Occipital lobe (tissue), 2 donors: ENCODE results near the gene ELP1. TPM values are rescaled to one million over a fixed set of nuclear protein-coding genes. Genes with fewer than 3 reads are reported as not detected.
"Not testable (repeated sequence)": the region's sequence is repeated elsewhere in the genome, so short reads cannot be mapped to it uniquely, and the experiment has no call there.

Experiments used
- DNase-seq: peaks from one replicate; lab custom pipeline; 2025; lab: John Stamatoyannopoulos, UW
- total RNA-seq: library from RNA; depleted of rRNA; stranded (reverse); fragments of >200 nt; gene quantifications from one replicate; pipeline ENCODE4 v1.2.3, GENCODE V29; 2014

ELP1 gene
- total RNA-seq, 1 donor from 2014 or later: 52.7 TPM

DNA sequence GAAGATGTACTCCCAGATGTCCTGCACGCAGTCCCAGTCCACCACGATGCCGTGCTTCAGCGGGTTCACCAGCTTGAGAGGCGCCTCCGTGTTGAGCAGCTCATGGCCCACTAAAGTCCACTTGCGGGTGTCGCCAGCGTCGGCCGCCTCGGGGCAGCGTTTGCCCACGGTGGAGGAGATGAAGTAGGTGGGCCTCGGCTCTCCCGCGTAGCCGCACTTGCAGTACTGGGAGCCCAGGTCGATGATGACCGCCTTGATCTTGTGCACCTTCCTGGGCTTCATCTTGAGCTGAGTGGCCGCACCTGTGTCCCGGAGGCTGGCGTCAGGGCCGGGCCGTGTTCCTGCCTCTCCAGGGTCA, 78.4 kb downstream of the ELP1 start:
- no peak for DNase-seq

DNA sequence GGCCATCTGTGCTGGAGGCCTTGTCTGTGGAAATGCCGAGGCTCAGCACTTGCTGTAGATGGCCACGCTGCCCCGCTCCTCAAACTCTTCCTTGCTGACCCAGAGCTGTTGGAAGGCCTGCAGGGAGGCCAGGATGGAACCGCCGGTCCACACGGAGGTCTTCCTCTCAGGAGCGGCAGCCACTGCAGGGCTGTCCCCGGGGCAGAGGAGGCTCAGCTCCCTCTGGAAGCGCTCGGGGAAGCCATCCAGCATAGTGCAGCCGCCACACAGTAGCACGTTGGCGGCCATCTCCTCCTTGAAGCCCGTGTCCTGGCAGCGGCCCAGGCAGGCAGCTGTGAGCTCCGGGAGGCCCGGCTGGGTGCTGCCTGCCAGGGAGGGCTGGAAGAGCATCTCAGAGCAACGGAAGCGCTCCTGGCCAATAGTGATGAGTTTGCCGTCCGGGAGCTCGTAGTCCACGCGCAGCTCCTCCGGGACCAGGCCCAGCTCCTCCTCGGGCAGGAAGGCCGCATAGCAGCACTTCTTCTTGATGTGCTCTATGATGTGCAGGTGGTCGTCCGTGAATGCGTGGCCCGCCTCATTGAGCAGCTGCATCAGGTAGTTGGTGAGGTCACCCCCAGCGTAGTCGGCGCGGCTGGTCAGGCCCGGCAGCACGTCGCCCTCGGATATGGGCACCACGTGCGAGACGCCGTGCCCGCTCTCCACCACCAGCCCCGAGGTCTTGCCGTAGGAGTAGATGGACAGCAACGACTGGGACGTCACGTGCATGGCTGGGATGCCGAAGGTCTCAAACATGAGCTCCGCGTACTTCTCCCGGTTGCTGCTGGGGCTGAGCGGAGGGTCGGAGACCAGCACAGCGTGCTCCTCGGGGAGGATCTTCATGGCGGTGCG, 79.0 kb downstream of the ELP1 start:
- no peak for DNase-seq

DNA sequence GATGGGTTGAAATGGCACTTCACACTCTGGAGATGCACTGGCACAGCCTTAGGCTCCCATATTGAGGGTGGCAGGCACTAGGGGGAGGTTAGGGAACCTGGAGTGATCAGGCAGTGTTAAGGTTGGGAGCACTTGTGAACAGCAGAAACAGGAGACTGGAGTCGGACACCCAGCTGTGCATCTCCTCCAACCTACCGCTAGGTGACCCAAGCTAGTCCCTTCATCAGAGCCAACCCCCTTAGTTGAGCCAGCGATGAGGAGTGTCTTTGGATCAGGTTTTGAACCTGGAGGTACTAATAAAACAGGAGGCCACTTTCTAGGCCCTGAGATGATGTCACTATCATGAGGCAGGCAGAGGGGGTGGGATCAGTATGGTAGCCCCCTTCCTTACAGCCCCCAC, 79.8 kb downstream of the ELP1 start:
- DNase-seq: no peak

DNA sequence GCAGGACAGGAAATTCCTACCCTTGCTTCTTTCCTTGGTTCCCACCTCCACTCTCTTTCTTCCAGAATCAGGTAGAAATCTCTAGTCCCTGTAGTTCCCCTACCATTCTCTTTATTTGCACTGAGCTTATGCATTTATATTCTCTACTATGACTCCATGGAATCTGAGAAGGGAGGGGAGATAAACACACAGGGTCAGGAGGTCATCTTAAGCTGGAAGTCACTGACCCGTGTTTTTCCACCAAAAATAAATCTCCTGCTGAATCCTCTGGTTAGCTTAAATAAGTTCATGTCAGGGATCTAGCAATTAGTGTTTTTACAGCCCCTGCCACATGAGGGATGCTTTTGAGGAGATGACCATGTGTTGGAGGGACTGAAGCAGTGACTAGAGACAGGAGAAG, 81.8 kb downstream of the ELP1 start:
- DNase-seq: no peak

DNA sequence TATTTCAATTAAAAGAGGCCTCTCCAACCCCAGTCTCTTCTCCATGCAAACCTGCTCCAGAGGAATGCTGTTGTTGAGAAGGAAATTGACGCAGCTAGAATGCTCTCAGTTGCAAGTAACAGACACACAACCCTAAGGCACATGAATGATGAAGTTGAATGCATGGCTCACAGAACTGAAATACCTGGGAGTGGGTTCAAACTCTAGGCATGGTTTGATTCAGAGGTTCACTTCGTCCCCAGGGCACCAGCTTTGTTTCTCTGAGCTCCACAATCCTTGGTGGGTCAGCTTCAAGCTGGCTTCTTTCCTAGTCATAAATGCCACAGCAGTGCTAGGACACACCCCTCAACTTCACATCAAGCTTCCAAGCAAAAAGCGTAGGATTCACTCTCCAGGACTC, 82.8 kb downstream of the ELP1 start:
- no peak for DNase-seq

DNA sequence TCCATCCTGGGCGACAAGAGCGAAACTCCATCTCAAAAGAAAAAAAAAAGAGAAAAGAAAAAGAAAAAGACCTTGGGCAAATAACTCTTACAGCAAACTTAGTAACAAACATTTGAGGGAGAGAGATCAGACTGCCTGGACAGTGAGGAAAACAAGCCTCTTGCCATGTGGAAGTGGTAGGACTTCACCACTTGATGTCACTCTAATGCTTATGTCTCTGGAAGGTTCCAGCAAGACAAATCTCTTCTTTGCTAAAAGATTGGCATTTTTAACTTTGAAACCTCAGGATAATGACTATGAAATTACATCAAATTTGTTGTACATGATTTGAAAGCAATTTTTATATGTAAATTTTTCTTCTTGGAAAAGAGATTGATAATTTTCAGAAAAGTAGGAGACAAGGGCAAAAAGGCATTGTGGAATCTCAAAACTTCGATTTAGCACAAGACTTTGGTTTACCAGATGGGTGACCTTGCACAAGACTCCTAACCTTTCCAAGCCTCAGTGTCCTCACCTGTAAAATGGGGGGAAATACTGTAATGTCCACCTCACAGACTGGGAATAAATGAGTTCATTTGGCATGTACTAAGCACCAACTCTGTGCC, 83.5 kb downstream of the ELP1 start:
- DNase-seq: no peak

DNA sequence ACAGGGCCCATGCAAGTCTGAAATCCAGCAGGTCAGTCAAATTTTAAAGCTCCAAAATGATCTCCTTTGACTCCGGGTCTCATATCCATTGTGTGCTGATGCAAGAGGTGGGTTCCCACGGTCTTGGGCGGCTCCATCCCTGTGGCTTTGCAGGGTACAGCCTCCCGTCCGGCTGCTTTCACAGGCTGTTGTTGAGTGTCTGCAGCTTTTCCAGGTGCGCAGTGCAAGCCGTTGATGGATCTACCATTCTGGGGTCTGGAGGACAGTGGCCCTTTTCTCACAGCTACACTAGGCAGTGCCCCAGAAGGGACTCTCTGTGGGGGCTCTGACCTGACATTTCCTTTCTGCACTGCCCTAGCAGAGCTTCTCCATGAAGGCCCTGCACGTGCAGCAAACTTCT, 85.6 kb downstream of the ELP1 start:
- not testable (repeated sequence) for DNase-seq

DNA sequence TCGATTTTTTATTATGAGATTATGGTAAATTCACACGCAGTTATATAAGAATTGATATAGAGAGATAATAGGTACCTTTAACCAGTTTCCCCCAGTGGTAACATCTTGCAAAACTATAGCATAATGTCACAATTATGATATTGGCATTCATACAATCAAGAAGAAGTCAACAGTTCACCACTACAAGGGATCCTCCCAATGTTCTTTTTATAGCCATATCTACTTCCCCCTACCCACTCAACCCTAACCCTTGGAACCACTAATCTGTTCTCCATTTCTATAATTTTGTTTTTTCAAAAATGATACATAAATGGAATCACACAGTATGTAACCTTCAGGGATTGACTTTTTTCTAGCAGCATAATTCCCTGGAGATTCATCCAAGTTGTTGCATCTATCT, 88.0 kb downstream of the ELP1 start:
- no peak for DNase-seq

DNA sequence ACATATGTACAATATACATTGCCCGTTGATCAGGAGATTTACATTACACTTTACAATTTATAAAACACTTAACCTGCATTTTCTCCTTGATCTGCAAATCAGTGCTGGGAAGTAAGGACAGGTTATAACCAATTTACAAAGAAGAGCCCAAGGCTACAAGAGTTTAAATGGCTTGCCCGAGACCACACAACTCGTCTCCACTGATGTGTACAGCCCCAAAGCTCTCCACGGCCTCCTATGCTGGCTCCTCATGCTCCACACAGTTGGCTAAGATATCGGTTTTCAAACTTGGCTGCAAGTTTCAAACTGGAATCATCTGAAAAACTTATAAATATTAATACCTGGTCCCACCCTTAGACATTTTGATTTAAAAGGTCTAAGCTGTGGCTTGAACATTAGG, 88.4 kb downstream of the ELP1 start:
- DNase-seq: no peak

DNA sequence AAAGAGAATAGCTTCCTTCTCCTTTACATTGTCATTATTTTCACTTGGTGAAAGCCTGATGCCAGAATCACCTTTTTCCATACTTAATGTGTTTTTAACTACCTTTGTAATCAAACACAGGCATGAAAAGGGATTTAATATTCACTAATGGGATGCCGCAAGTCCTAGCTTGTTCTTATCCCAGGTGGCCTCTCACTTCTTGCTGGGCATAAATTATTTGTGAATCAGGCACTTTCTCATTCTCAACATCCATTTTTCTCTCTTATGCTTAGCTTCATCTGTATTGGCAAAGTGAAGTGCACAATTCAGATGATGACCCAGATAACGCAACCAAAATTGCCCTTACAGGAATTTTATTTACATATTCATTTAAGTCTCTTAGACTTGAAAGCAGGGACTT, 89.1 kb downstream of the ELP1 start:
- no peak for DNase-seq

DNA sequence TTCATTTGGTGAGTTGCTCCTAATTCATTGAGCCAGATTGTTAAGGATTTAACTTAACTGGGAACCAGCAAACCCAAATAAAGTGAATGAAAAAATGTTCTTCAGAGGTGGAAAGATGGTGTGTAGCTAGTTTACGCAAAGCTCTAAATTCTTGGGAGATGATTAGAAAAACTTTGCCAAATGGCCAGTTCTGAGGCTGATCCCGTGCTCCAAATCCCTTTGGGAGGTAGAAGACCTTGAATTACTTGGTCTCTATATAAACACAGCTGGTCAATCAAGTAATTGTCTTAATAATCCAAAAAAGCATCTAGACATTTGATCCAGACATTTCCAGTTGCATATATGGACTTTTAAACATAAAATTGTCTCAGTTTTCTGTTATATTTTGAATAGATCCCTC, 89.5 kb downstream of the ELP1 start:
- DNase-seq: no peak

DNA sequence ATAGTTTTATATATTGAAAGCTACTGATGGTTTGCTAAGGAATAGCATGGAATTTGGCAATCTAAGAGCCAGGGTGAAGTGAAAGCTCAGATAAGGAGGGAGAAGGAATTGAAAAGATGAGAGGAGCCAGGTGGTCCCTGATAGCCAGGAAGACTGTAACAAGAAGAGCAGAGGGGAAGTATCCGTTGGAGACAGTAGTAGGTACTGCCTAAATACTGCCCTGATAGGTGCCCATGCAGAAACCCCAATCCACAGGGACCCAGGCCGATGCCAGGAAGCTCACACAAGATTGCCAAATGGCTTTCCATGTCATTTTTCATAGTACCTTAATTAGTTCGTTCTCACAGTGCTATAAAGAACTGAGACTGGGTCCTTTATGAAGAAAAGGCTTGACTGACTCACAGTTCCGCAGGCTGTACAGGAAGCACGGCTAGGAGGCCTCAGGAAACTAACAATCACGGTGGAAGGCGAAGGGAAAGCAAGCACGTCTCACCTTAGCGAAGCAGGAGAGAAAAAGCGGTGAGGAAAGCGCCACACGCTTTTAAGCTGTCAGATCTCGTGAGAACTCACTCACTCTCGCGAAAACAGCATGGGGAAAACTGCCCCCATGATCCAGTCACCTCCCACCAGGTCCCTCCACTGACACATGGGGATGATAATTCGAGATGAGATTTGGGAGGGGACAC, 91.2 kb downstream of the ELP1 start:
- DNase-seq: no peak

DNA sequence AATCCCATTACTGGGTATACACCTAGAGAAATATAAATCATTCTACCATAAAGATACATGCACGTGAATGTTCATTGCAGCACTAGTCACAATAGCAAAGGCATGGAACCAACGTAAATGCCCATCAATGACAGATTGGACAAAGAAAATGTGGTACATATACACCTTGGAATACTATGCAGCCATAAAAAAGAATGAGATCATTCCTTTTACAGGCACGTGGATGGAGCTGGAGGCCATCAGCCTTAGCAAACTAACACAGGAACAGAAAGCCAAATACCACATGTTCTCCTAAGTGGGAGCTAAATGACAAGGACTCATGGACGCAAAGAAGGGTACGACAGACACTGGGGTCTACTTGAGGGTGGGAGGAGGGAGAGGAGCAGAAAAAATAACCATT, 94.4 kb downstream of the ELP1 start:
- DNase-seq: not testable (repeated sequence)

DNA sequence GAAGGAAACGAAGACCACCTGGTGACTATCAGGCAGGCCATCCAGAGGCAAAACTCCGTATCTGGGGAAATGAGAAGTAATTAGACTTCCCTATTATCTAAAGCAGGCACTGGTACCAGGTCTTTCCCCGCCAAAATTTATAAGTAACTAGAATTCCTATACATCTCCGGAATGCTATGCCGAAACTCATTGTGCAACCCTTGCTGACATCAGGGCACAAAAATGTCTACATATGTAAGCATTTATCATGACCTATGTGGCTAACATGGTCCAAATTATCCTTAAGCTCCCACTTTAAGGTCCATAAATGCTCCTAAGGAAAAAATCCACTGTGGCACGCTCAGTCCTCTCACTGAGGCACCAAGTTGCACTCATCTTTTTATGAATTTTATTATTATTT, 95.9 kb downstream of the ELP1 start:
- no peak for DNase-seq

DNA sequence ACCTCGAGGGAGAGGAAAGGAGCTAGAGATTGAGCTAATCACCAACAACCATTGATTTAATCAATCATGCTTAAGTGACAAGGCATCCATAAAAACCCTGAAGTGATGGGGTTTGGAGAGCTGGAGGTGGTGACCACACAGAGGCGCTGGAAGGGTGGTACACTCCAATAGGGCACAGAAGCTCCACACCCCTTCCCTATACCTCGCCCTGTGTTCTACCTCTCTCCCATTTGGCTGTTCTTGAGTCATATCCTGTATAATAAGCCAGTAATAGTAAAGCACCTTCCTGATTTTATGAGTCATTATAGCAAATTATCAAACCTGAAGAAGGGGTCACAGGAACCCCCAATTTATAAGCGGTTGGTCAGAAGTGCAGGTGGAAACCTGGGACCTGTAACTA, 96.4 kb downstream of the ELP1 start:
- DNase-seq: no peak

DNA sequence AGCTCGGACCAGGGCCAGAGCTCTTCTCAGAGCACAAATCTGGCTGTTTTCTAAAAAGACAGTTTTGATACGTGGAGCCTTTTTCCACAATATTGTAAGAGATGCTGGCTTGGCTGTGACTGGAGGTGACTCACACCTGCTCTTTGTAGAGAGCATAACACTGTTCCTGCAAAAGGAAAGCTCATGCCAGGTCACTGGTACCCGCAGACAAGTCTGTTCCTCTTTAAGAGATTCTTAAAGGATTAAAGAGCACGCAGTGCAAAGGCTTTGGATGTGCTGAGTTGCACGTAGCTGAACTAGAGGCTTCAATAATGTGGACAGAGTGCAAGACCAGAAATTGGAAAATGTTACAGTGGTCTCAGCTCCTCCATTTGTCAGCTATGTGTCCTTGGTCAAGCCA, 97.1 kb downstream of the ELP1 start:
- no peak for DNase-seq

DNA sequence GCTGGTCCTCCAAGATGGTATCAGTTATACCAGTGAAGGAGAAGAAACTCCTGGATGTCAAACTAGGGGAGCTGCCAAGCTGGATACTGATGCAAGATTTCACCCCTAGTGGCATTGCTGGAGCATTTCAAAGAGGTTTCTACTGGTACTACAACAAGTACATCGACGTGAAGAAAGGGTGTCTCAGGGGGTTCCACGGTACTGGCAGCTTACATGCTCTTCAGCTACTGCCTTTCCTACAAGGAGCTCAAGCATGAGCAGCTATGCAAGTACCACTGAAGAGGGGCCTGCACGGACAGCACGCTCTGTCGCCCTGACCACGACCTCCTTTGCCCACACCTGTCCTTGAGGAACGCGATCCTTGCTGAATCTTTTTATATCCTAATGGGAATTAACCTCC, 97.6 kb downstream of the ELP1 start:
- DNase-seq: no peak

DNA sequence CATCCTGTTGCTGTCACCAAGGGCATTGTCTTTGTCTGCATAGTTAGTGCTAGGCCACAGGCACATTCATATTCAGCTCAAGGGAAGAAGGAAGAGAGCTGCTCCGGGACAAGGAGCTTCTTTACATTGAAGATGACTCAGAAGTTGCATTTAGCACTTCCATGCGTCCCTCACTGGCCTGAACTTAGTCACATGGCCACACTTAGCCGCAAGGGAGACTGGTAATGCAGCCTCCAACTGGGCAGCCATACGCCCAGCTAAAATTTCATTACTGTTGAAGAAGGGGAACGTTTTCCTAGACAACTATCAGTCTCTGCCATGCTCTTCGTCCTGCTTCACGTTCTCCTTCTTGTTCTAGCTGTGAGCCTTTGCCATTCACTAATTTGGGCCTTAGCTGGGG, 98.1 kb downstream of the ELP1 start:
- DNase-seq: no peak

DNA sequence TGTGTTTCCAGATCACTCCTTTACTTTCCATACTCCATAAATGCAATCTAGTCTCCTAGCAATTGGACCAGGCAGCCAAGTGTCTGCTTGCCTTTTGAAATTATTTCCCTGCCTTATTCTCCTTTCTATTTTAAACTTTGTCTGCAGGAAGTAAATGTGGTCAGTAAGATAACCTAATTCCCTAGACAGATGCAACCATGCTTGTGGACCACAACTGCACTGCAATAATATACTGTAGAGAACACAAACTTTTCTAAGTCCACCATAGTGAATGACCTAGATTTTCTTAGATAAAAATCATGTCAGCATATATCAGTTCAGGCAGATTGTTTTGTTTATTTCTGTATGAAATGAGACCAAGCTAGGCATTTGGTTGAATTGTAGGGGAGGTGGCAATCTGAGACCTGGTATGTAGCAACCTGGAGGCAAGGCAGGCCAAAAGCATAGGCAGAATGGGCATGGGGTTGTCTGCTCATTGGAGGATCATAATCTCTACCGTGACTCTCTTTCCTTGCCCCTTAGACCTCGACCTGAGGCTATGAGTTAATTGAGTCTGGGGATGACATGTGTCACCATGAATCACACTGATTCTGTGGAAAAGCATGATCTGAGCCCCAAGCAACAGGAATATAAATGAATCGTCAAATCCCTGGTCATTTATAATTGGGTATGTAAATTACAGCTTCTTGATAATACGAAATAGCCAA, 98.8 kb downstream of the ELP1 start:
- DNase-seq: no peak

DNA sequence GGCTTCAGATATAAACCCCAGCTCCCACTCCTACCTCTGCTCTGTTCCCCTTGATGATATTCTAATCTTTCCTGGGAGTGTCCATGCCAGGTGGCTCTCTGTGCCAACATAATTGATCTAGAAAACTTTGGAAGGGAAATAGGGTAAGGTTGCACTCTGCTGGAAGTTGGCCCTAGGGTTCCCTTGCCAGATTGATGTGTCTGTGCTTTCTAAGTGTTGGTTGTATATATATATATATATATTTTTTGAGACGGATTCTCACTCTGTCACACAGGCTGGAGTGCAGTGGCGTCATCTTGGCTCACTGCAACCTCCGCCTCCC, 101.8 kb downstream of the ELP1 start:
- no peak for DNase-seq

DNA sequence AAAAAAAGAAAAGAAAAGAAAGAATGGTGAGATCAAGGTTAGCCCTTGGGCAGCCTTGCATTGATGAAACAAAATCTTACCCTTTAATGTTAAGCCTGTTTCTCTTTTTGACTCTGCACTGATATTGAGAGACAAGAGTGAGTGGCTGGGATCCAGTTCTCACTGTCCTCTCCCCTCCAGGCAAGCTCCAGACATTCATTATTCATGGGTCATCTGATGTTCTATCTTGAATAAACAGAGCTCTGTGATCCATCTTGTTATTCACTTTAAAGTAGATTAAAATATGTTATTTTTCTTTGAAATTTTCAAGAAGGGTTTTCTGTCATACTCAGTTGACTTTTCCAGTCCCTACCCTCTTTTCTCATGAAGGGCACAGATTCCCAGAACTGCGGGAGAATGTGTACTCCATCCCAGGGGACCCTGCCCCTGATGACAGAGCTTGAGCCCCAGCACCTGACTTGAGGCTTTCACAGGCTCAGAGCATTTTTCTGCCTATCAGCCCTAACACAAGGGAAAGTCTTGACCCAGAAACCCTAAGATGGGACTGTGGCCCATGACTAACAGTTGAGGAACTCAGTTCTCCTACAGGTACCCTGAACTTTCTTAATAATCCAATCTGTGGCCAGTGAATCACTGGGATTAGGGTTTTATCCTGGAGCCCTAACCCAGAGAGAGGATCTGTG, 102.3 kb downstream of the ELP1 start:
- DNase-seq: no peak

DNA sequence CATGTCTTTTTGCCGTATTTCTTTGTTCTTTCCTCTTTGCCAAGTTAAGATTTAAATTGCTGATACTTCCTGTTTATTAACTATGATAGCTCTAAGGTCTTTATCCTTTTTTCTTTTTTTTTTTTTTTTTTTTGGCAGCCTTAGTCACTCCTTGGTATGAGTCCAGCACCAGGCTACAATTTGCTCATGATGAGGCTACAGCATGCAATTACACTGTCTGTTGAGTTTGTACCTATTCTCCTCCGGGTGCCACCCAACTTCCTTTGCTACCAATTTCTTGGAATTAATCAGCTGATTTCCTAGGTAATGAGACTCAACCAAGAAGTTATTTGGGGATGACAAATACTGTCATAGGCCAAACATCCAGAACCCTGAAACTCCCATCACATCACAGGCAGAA, 103.7 kb downstream of the ELP1 start:
- no peak for DNase-seq
